Common myeloid progenitor, CD34-positive (primary cell): ENCODE data around the gene RNFT2.

Experiments
- CTCF ChIA-PET: fragments of 350-600 bp; sonication (Branson Sonifier 250); formaldehyde crosslinking; loops from one replicate; lab custom pipeline; 2021; ENCODE audit warnings: antibody characterized with exemption; lab: Charles Lee
- POLR2A ChIA-PET: fragments of 350-600 bp; sonication (Branson Sonifier 250); formaldehyde crosslinking; loops from one replicate; lab custom pipeline; 2021; ENCODE audit warnings: antibody characterized with exemption; lab: Charles Lee
- DNase-seq, 3 donors: peaks; one replicate each; pipeline versions ENCODE4 v3.0.0 to v3.0.0-alpha.2; 2013
- H3K27ac ChIP-seq, 2 experiments: 1 replicate in 1 of 2; 2 replicates in 1 of 2; pipeline ENCODE4 v1.7.0; 2013; ENCODE audit warnings: inconsistent platforms in 2 of 2, low read length in 2 of 2, mild to moderate bottlenecking in 2 of 2, low read depth in 1 of 2, moderate library complexity in 1 of 2; ENCODE audit not compliant: severe bottlenecking in 2 of 2, insufficient read depth in 1 of 2, poor library complexity in 1 of 2
- H3K27me3 ChIP-seq, 5 experiments: replicated peaks in 2 of 5; 1 replicate in 3 of 5; 2 replicates in 2 of 5; pipeline versions ENCODE4 v1.6.1 to v1.7.0; 2013; ENCODE audit warnings: low read length in 4 of 5, mild to moderate bottlenecking in 2 of 5, moderate library complexity in 2 of 5, inconsistent platforms in 1 of 5; ENCODE audit not compliant: insufficient read depth in 5 of 5, control insufficient read depth in 4 of 5
- H3K36me3 ChIP-seq, 4 experiments: 1 replicate in 2 of 4; 2 replicates in 2 of 4; pipeline versions ENCODE4 v1.6.1 to v1.7.0; 2013; ENCODE audit warnings: low read length in 3 of 4, control low read depth in 1 of 4, mild to moderate bottlenecking in 1 of 4; ENCODE audit not compliant: control insufficient read depth in 4 of 4, insufficient read depth in 4 of 4
- H3K4me1 ChIP-seq, 4 experiments: 1 replicate in 3 of 4; 2 replicates in 1 of 4; pipeline versions ENCODE4 v1.6.1 to v1.7.1; 2013; ENCODE audit warnings: low read length in 3 of 4, mild to moderate bottlenecking in 3 of 4, control low read depth in 1 of 4, inconsistent platforms in 1 of 4, moderate library complexity in 1 of 4; ENCODE audit not compliant: control insufficient read depth in 4 of 4, insufficient read depth in 4 of 4; ENCODE audit errors: control extremely low read depth in 1 of 4
- H3K4me3 ChIP-seq, 7 experiments: 1 replicate in 4 of 7; 2 replicates in 3 of 7; pipeline versions ENCODE4 v1.5.1 to v1.7.0; 2013; ENCODE audit warnings: mild to moderate bottlenecking in 7 of 7, low read length in 6 of 7, moderate library complexity in 6 of 7, inconsistent platforms in 2 of 7, low read depth in 2 of 7, control low read depth in 1 of 7; ENCODE audit not compliant: insufficient read depth in 4 of 7, control insufficient read depth in 1 of 7; ENCODE audit errors: extremely low read depth in 1 of 7
- H3K9me3 ChIP-seq, 5 experiments: 1 replicate in 4 of 5; 2 replicates in 1 of 5; pipeline versions ENCODE4 v1.6.1 to v1.7.1; 2013; ENCODE audit warnings: low read length in 4 of 5, mild to moderate bottlenecking in 2 of 5, inconsistent platforms in 1 of 5, low read depth in 1 of 5, moderate library complexity in 1 of 5; ENCODE audit not compliant: control insufficient read depth in 4 of 5, insufficient read depth in 2 of 5; ENCODE audit errors: control extremely low read depth in 1 of 5
- WGBS: methylation state at CpG from one replicate; pipeline ENCODE4 v1.1.5; 2013; ENCODE audit not compliant: insufficient coverage; 5-methylcytosine and 5-hydroxymethylcytosine counted together

RNFT2 gene

GRCh38 chr12:116698554-116699075, 39.5 kb upstream of the RNFT2 start:
- POLR2A ChIA-PET: no interaction called here
- Histone ChIP-seq H3K4me1 (peaks cover 0 to 33% (median 31%) of the 10 kb centered on the region in 4 experiments), H3K27me3 (no peaks in the 10 kb centered on the region), H3K27ac (no peak overlapping the region), H3K9me3 (no peaks in the 10 kb centered on the region), H3K4me3 (no peak overlapping the region), H3K36me3 (no peaks in the 10 kb centered on the region)
- no peak for DNase-seq
- WGBS: 95% methylated on average over 2 of the region's 2 CpGs
- CTCF ChIA-PET: interaction anchor here (1.1 to 4.6 kb wide), 7 partner anchors 8 to 557 kb away, joined by 3 to 23 read pairs (median 5); partner anchors contain the start of gene MAP1LC3B2

- H3K4me3 ChIP-seq: no peak overlapping the region
- no peaks in the 10 kb centered on the region for H3K9me3 ChIP-seq
- CTCF ChIA-PET: interaction anchor here (0.7 to 4.6 kb wide), 5 partner anchors 9 to 734 kb away, joined by 3 to 23 read pairs (median 4); no protein-coding TSS in a partner anchor
- peaks cover 0 to 18% (median 17%) of the 10 kb centered on the region in 4 experiments for H3K4me1 ChIP-seq
- H3K27me3 ChIP-seq: no peaks in the 10 kb centered on the region
- WGBS: 95% methylated on average over 4 of the region's 6 CpGs
- H3K27ac ChIP-seq: no peak overlapping the region
- no peaks in the 10 kb centered on the region for H3K36me3 ChIP-seq
- DNase-seq: no peak
- POLR2A ChIA-PET: interaction anchor here (0.7 kb wide), 1 partner anchor 715 kb away, joined by 3 read pairs; no protein-coding TSS in a partner anchor
These were observed 38.0 kb upstream of the RNFT2 start for GRCh38 chr12:116700066-116700465.

GRCh38 chr12:116701432-116701831, 36.7 kb upstream of the RNFT2 start:
- H3K27me3 ChIP-seq: no peaks in the 10 kb centered on the region
- H3K9me3 ChIP-seq: no peaks in the 10 kb centered on the region
- H3K36me3 ChIP-seq: no peaks in the 10 kb centered on the region
- no peak for DNase-seq
- ChIA-PET CTCF (interaction anchor here (0.9 to 4.6 kb wide), 5 partner anchors 8 to 560 kb away, joined by 3 to 23 read pairs (median 3); no protein-coding TSS in a partner anchor), POLR2A (no interaction called here)
- no peak overlapping the region for H3K4me3 ChIP-seq
- WGBS: 100% methylated on average over 3 of the region's 4 CpGs
- peaks cover 0 to 6% (median 4%) of the 10 kb centered on the region in 4 experiments for H3K4me1 ChIP-seq
- no peak overlapping the region for H3K27ac ChIP-seq

- 26% methylated on average over 9 of the region's 12 CpGs for WGBS
- H3K9me3 ChIP-seq: no peaks in the 10 kb centered on the region
- DNase-seq: peak; percentile 55 to 70 (median 67)
- peaks cover 0 to 2% (median 0%) of the 10 kb centered on the region in 4 experiments for H3K4me1 ChIP-seq
- POLR2A ChIA-PET: no interaction called here
- CTCF ChIA-PET: interaction anchor here (0.7 to 2.0 kb wide), 18 partner anchors 10 to 704 kb away, joined by 3 to 7 read pairs (median 3); no protein-coding TSS in a partner anchor
- H3K4me3 ChIP-seq: no peak overlapping the region
- no peaks in the 10 kb centered on the region for H3K27me3 ChIP-seq
- no peaks in the 10 kb centered on the region for H3K36me3 ChIP-seq
- H3K27ac ChIP-seq: no peak overlapping the region
These were observed 34.8 kb upstream of the RNFT2 start for GRCh38 chr12:116703214-116703795.

GRCh38 chr12:116707751-116708150, 30.4 kb upstream of the RNFT2 start:
- H3K36me3 ChIP-seq: peaks cover 0 to 7% (median 0%) of the 10 kb centered on the region in 4 experiments
- H3K27me3 ChIP-seq: peaks cover 0 to 18% (median 5%) of the 10 kb centered on the region in 5 experiments
- no peak overlapping the region for H3K4me3 ChIP-seq
- no peak for DNase-seq
- H3K9me3 ChIP-seq: no peaks in the 10 kb centered on the region
- CTCF ChIA-PET: interaction anchor here (1.1 to 3.0 kb wide), 7 partner anchors 11 to 842 kb away, joined by 3 to 25 read pairs (median 5); no protein-coding TSS in a partner anchor
- H3K27ac ChIP-seq: no peak overlapping the region
- peaks cover 2 to 23% (median 17%) of the 10 kb centered on the region in 4 experiments for H3K4me1 ChIP-seq
- 92% methylated on average over 8 of the region's 9 CpGs for WGBS
- POLR2A ChIA-PET: interaction anchor here (0.6 kb wide), 1 partner anchor 659 kb away, joined by 3 read pairs; no protein-coding TSS in a partner anchor

- Histone ChIP-seq H3K9me3 (no peaks in the 10 kb centered on the region), H3K4me3 (peak overlapping the region in 2 of 7 experiments; percentile 22 to 65), H3K27ac (no peak overlapping the region), H3K36me3 (peaks cover 0 to 9% (median 0%) of the 10 kb centered on the region in 4 experiments), H3K27me3 (peaks cover 0 to 18% (median 5%) of the 10 kb centered on the region in 5 experiments), H3K4me1 (peaks cover 2 to 23% (median 16%) of the 10 kb centered on the region in 4 experiments)
- 31% methylated on average over 22 of the region's 26 CpGs for WGBS
- POLR2A ChIA-PET: no interaction called here
- peak; percentile 54 to 76 (median 72) for DNase-seq
- CTCF ChIA-PET: interaction anchor here (0.6 to 3.0 kb wide), 49 partner anchors 8 to 843 kb away, joined by 3 to 25 read pairs (median 3); no protein-coding TSS in a partner anchor
These were observed 29.0 kb upstream of the RNFT2 start for GRCh38 chr12:116708826-116709756.
